GM18505 (cell line): ENCODE results near the gene PXYLP1.
"Not testable (repeated sequence)": the region's sequence is repeated elsewhere in the genome, so short reads cannot be mapped to it uniquely, and the experiment has no call there.

Source experiments
- ATAC-seq: cut with Tn5 transposase; IDR thresholded peaks from one replicate; pipeline ENCODE4 v1.9.1; 2021; ENCODE audit not compliant: unreplicated experiment
- POLR2A ChIP-seq: IDR thresholded peaks from 4 replicates; pipeline ENCODE4 v1.6.1; 2011; ENCODE audit warnings: borderline replicate concordance; ENCODE audit not compliant: insufficient read depth, insufficient read length; ENCODE audit errors: extremely low read depth

PXYLP1 gene

GRCh38 chr3:141291559-141292355 lies 60.1 kb downstream of the PXYLP1 start:
- ATAC-seq = no peak
- TF ChIP-seq POLR2A = no peak

- ATAC-seq = no peak
- TF ChIP-seq POLR2A = no peak
Measured at GRCh38 chr3:141292356-141293058, 60.9 kb downstream of the PXYLP1 start.

DNA sequence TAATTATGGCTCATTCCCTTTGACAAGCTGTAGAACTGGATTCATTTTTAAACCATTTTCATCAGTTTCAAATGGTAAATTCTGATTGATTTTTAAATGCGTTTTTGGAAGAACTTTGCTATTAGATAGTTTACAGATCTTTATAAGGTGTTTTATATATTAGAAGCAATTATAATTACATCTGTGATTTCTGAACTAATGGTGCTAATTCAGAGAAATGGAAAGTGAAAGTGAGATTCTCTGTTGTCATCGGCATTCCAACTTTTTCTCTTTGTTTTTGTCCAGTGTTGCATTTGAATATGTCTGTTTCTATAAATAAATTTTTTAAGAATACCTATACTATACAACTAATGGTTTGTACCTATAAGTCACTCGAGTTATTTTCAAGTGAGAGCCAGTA lies 62.7 kb downstream of the PXYLP1 start:
- TF ChIP-seq POLR2A = no peak
- no peak for ATAC-seq

DNA sequence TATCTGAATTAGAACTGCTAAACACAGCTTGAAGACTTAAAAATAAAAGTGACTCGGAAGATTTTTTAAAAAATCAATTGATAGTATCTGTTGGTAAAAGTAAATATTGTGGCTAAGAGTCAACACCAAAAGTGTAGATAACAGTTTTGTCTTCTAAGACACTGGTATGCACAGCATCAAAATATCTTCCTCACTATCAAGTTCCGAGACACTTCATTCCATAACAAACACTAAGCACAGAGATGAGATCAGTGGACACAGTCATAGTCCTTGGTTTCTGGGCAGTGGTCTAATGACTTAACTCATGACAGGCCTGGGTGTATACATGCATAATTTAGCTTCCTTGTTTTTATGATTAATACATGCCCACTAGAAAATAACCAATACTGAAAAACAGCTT lies 63.2 kb downstream of the PXYLP1 start:
- no peak for ATAC-seq
- no peak for TF ChIP-seq POLR2A

DNA sequence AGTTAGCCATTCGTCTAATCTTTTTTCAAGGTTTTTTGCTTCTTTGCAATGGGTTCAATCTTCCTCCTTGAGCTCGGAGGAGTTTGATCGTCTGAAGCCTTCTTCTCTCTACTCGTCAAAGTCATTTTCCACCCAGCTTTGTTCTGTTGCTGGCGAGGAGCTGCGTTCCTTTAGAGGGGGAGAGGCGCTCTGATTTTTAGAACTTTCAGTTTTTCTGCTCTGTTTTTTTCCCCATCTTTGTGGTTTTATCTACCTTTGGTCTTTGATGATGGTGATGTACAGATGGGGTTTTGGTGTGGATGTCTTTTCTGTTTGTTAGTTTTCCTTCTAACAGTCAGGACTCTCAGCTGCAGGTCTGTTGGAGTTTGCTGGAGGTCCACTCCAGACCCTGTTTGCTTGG lies 68.8 kb downstream of the PXYLP1 start:
- not testable (repeated sequence) for ATAC-seq

DNA sequence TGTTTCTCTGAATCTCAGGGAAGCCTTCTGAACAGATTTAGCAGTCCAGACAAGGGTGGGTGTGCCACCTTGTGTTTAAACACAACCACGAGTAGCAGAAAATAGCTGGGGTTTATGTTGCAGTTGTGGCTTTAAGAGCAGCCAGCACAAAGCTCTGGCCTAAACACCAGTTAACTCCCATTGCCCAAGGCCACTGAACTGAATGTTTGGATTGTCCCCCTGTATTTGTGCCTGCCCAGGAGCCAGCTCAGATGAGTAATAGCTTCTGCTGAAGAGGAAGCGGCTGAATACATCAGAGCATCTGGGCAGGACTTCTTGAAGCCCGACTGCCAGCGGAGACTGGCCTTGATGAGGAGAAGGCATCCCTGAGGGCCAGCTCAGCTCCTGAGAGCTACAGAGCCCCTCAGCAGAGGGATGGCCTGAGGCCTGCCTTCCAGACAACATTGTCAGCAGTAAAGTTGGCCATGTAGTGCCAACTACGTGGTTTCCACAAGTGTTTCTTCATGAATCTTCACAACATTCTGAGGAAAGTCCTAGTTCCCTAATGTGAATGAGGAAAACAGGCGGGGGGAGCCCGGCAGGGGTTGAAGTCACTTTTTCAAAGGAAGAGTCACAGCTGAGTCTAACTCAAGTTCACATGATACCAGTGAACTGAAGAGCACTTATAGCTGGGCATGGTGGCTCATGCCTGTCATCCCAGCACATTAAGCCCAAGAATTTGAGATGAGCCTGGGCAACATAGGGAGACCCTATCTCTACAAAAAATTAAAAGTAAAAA lies 70.9 kb downstream of the PXYLP1 start:
- TF ChIP-seq POLR2A = no peak
- no peak for ATAC-seq

- no peak for TF ChIP-seq POLR2A
- no peak for ATAC-seq
Measured at GRCh38 chr3:141303481-141304223, 72.0 kb downstream of the PXYLP1 start.

DNA sequence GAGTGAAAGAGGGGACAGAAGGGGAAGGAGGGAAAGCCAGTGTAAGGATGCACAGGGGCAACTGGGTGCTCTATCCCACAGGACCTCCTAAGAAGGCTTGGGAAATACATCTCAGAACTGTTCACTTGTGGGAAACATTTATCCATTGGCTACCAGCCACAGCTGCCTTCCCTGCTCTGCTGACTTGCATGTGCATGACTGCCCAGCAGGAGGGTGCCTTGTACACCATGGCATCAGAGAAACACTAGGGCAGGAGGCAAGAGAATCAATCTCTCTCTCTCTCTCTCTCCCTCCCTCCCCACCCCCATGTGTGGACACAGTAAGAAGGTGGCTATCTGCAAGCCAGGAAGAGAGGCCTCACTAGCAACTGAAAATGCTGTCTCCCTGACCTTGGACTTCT lies 73.8 kb downstream of the PXYLP1 start:
- ATAC-seq = no peak
- TF ChIP-seq POLR2A = no peak

- no peak for TF ChIP-seq POLR2A
- ATAC-seq = no peak
Measured at GRCh38 chr3:141306276-141306675, 74.7 kb downstream of the PXYLP1 start.

GRCh38 chr3:141306922-141307321 lies 75.3 kb downstream of the PXYLP1 start:
- no peak for TF ChIP-seq POLR2A
- no peak for ATAC-seq

- no peak for TF ChIP-seq POLR2A
- ATAC-seq = no peak
Measured at GRCh38 chr3:141307351-141308059, 75.9 kb downstream of the PXYLP1 start.

DNA sequence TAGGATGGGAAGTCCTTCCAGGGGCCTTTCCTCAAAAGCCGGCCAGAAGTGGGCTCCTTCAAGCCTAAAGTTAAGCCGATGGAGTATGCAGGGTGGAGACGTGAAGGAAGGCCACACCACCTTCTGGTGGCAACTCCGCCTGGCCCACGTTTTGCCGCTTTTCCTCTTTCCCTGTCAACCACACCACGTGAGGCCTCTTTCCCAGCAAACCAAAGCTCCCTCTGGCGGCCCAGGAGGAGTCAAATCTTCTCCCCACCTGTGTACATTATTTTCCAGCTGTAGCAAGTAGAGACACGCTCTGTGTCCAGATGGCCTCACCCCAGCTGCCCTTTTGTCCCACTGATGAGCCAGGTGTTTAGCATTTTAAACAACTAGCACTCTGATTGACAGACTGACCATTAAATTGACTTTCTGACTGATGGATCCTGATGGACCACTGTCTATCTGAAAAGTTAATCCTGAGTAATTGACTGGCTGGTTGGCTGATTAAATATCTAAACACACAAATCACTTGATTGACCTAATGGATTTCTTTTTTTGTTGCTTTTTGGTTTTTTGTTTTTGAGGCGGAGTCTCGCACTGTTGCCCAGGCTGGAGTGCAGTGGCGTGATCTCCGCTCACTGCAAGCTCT lies 77.1 kb downstream of the PXYLP1 start:
- TF ChIP-seq POLR2A = no peak

More for the DNA sequence above, 77.1 kb downstream of the PXYLP1 start:
- no peak for ATAC-seq
